NOMO-1 treated with DMSO at 0.1 percent for 48 hours (cell line): ENCODE measurements around the gene GPR153.
"Not testable (repeated sequence)": the region's sequence is repeated elsewhere in the genome, so short reads cannot be mapped to it uniquely, and the experiment has no call there.

ENCODE experiments used
- DNase-seq: peaks from one replicate; lab custom pipeline; 2025; ENCODE audit not compliant: unreplicated experiment; lab: John Stamatoyannopoulos, UW

GPR153 gene

DNA sequence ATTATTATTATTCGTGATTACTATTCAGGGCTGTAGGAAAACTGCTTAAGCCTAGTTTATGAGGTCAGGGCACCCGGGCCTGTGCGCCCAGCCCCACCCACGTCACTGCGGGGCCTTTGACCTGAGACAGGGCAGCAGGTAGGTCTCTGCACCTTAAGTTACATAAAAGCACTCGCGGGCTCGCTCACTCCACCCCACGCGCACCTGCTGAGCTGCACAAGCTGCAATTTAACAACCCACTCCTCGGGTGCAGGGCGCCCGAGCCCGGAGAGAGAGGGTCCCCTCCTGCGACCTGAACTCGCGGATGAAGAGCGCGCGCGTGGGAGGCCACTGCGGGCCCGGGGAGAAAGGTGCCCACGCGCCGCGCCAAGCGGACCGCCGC lies 25.6 kb downstream of the GPR153 start:
- DNase-seq = no peak

DNA sequence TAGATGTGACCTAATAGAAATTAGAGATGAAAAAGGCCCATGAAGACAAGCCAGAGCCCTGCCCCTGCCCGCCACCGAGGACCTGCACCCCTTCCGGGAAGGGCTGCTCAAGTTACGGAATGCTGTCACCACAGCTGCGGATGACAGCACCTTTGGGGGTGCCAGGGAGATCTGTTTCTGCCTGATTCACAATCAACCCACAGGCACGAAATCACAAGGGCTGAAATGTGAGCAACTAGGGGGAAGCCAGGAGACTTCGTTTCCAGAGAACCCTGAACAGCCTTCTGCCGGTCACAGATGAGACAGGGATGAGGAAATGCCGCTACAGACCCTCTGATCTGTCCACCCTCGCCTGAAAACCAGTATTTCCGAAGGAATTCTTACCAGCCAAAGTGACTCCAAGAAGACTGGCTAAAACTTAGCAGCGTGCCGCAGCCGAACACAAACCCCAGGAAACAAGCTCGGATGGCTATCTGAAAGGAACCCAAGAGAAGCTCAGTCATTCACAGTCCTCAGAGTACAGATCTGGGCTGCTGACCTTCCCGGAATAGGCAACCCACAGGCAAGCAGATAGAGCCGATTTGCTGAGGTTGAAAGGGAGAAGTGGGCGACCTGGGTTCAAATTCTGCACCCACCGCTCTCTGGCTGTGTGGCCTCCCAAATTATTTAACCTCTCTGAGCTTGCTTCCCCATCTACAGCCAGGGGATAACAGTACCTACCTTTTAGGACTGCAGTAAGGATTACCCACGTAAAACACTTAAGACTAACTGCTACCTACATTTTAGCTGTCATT lies 26.2 kb downstream of the GPR153 start:
- no peak for DNase-seq

DNA sequence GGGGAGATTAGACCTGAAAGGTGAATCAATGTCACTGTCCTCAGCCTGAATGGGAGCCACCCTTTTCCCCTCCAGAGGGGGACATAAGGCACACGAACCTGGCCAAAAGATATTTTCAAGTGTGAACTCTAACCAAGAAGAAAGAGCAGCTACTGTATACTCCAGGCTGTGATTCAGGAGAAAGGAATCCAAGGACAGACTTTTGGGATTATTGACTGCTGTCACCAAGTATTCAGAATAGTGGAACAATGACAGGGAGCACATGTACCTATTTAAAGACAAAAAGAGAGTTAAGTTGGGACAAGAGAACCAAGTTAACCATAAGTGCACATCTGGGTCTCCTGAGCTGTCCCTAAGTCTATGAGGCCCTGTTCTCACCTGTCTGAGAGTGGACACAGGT lies 27.5 kb downstream of the GPR153 start:
- no peak for DNase-seq

DNA sequence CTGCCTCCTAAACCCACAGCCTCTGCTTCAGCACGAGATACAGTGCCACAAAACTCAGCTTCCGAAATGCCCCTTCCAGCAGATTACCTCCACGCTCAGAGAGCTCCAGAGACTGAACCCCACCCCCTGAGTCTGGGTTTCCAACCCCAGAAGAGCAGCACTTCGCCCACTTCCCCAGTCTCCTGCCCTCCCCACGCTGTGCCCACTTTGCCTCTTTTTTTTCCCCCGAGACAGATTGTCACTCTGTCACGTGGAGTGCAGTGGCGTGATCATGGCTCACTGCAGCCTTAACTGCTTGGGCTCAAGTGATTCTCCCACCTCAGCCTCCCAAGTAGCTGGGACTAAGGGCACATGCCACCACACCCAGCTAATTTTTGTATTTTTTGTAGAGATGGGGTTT lies 35.2 kb downstream of the GPR153 start:
- DNase-seq = no peak

DNA sequence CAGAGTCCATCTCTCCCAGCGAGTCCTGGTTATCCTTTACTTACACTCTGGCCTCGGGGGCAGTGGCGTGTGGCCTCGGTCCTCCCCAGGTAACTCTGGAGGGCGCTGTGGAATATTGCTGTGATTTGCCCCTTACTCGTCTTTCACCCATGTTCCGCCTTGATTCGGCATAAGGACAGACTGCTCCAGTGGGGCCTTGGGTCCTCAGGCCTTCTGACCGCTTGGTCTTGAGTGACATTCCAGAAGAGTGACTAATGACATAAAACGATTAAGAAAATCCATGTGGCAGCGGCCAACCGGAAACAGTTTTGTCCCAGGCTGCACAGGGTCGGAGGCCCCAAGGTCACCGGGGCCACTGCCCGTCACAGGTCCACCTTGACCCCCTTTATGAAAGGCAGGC lies 36.2 kb downstream of the GPR153 start:
- DNase-seq = no peak

DNA sequence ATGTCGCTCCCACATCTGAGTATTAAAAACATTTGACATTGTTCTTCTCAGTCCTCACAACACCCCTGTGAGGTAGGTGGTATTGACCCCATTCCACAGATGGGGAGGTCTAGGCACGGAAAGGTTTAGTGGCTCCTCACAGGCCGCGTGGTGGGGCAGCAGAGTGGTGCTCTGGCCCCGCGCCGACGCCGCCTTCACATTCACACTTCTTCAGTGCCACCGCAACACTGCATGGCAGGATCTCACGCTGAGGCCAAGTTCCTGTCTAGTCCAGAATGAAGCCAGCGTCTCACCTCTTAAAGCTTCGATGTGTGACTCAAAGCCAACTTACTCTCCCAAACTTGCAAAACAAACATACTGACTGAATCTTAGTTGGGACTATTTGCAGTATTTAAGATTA lies 37.3 kb downstream of the GPR153 start:
- no peak for DNase-seq

DNA sequence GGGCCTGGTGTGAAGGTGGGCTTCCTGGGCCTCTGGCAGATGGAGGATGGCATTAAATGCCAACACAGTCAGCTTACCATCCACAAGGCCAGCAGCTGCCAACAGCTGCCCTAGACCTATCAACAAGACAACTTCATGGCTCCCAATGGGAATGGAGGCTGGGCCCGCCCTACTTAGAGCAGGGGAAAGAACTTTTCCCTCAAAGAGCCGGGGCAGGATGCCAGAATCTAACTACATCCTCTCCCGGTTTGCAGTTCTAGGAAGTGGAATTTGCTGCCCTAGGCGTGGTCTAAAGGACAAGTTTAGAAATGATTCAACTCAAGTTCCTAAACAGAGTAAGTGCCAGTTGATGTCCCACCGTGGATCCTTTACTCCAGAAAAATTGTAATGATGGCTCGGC lies 38.3 kb downstream of the GPR153 start:
- DNase-seq = no peak

DNA sequence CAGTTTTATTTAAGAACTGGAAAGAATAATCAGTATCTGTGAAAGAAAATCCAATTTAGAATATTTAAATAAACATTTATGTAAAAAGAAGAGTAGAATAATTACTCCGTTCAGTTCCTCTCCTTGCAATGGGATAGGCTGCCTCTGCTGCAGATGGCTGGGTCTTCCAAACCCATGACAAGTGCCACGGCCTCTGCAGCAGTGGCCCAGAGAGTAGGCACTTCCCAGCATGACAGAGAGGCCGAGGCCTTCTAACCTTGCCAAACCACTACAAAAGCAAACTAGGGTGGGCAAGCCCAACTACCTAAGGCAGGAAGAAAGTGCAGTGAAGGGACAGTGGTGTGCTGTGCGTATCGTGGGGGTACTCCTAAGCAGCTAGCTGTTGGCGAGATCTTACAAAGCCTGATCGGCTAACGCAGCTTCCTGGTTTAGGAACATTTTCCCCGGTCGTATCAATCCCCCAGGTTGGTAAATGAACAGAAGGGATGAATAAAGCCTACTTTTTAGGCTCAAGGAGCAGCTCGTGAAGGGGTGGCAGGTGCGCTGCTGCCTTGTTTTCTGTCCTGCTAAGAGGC lies 39.6 kb downstream of the GPR153 start:
- no peak for DNase-seq

DNA sequence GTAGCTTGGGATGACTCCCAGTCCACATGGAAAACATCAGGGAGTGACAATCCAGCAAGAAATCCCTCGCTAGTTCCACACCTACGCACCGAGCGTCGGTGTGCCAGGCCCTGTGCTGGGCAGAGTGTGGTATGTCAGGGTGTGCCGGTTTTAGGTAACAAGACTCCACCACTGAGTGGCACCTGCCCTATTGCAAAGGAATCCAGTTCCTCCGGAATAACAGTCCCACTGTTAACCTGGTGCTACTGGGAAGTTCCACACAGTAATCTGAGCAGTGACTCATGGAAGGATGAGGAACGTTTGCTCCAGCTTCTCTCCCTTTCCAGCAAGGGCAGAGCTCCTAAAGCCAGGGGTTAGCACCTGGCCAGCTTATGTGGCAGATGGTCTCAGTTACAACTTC lies 40.7 kb downstream of the GPR153 start:
- DNase-seq = no peak

DNA sequence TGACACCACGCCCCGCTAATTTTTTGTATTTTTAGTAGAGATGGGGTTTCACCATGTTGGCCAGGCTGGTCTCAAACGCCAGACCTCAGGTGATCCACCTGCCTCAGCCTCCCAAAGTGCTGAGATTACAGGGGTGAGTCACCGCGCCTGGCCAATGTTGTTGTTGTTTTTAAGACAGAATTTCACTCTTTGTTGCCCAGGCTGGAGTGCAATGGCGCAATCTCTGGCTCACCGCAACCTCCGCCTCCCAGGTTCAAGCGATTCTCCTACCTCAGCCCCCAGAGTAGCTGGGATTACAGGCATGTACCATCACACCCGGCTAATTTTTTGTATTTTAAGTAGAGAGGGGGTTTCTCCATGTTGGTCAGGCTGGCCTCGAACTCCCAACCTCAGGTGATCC lies 41.3 kb downstream of the GPR153 start:
- not testable (repeated sequence) for DNase-seq

DNA sequence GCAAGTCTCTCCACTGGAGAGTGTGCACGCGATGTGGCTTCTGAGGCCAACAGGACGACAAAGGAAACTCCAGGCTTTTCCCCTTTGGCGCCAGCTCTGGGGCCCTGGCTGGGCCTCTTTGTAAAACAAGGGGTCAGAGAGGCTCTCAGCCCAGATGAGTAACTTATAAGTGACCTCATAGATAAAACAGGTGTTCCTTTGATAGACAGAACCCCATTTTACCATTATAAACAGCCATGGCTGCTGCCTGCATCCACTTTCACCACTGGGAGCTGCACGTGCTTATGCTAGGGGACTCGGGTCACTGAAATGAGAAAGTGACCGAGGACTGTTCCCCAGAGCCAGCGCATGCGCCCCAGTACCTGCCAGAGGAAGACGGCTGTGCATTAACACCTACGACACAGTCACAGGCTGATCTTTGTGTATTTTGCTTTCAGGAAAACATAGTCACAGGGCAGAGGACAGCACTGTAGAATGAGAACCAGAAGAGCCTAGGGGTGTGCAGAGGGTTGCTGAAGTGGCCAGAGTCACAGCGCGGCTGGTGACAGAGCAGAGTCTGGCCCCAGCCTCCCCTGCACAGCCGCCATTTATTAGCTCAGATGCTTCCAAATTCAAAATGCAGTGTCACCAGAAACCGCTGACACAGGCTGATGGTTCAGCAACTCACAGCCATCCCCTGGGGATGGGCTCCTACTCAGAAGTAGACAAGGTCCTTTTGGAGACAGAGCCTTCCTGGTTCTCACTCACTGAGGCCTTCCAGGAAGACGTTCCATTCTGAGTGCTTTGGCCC lies 42.3 kb downstream of the GPR153 start:
- no peak for DNase-seq

DNA sequence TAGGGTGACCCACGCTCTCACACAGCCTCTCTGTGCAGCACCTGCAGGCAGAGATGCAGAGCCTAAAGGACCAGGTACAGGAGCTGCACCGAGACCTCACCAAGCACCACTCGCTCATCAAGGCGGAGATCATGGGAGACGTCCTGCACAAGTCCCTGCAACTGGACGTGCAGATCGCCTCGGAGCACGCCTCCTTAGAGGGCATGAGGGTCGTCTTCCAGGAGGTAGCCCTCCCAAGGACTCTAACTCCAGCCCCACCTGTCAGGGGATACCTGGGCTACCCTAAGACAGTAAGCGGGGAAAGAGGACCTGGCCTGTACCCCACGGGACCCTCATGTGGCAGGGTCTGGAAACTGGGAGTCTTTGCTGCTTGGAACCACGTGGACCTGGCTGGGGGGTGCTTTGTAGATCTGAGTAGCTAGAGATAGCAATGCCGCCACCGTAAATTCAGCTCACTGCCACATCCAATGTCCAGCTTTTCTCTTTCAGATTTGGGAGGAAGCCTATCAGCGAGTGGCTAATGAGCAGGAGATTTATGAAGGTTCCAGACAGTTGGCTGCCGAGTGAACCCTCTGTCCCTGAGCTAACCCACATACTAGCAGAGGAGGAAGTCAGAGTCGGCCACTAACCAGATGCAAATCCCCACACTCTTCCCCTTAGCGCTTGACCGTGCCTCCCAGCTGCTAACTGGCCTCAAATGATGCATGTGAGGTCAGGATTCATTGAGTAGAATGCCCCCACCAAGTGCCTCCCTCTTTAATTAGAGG lies 48.5 kb downstream of the GPR153 start:
- peak; percentile 42 for DNase-seq

DNA sequence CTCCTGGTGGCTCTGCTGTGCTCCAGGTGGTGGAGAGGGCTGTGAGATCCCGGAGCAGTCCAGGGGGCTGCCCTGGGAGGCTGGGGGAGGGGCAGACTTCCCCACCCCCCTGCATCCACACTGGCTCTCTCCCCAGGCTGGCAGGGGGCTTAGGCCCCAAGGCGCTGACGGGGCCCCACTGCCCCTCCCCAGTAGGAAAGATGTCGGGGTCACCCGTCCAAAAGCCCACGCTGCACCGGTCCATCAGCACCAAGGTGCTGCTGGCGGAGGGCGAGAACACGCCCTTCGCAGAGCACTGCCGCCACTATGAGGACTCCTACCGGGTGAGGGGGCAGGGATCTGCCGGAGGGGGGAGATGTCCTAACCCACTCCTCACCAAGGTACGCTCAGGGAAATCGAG lies 49.2 kb downstream of the GPR153 start:
- DNase-seq = no peak

DNA sequence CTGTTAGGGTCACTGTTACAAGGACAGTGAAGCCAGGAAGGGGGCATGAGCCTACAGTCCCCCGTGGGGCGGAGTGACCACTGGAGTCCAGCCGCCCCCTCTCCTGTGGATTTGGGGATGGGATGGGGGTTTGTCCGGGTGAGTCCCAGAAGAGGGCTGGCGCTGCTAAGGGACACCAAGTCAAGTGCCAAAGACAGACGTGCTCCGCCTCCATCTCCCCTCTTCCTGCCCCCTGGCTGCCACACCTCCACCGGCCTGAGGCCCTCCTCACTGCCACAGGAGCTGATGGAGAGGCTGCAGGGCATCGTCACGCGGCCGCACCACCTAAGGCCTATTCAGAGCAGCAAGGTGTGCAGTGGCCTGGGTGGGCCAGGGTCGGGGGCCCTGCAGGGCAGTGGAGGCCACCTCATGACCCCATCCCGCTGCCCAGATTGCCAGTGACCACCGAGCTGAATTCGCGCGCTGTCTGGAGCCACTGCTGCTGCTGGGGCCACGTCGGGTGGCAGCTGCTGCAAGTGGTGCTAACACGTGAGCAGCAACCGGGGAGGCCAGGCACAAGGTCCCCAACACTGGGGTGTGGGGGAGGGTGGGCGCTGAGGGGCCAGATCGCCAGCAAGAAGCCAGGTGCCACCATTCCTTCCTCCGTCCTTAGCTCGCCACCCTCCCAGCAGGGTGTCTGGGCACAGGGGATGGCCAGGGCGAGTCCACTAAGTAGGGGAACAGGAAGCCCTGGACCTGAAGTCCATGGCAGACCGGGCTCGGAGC lies 50.1 kb downstream of the GPR153 start:
- no peak for DNase-seq

DNA sequence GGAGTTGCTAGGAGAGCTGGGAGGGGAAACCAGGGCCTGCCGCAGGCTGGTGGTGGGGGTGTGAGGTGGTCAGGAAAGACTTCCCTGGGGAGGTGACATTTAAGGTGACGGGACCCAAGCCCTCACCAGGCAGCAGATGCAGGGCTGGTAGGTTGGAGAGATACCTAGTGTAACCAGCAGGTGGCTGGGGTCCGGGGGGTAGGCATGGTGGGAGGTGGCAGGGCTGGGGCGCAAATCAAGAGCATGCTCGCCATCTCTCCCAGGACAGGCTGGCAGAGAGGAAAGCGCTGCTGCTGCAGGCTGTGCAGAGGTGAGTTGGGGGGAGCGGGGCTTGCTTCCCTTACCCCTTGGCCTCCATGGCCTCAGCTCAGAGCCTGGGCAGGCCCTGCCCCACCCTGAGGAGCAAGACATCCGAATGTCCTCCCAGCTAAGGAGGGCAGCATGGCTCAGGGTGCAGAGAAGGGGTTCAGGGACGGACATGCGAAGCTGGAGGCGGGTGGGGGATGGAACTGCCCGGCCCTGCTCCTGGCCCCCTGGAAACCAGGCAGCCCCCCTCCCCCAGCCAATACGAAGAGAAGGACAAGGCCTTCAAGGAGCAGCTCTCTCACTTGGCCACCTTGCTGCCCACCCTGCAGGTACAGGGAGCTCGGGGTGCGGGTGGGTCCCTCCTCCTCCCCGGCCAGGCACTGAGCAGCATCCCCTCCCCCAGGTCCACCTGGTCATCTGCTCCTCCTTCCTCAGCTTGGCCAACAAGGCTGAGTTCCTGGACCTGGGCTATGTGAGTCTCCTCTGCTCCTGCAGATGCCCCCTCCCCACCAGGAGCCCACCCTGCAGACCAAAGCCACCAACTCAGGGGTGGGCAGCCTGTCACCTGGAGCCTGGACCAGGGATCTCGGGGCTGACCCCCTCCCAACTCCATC lies 51.0 kb downstream of the GPR153 start:
- DNase-seq = no peak

DNA sequence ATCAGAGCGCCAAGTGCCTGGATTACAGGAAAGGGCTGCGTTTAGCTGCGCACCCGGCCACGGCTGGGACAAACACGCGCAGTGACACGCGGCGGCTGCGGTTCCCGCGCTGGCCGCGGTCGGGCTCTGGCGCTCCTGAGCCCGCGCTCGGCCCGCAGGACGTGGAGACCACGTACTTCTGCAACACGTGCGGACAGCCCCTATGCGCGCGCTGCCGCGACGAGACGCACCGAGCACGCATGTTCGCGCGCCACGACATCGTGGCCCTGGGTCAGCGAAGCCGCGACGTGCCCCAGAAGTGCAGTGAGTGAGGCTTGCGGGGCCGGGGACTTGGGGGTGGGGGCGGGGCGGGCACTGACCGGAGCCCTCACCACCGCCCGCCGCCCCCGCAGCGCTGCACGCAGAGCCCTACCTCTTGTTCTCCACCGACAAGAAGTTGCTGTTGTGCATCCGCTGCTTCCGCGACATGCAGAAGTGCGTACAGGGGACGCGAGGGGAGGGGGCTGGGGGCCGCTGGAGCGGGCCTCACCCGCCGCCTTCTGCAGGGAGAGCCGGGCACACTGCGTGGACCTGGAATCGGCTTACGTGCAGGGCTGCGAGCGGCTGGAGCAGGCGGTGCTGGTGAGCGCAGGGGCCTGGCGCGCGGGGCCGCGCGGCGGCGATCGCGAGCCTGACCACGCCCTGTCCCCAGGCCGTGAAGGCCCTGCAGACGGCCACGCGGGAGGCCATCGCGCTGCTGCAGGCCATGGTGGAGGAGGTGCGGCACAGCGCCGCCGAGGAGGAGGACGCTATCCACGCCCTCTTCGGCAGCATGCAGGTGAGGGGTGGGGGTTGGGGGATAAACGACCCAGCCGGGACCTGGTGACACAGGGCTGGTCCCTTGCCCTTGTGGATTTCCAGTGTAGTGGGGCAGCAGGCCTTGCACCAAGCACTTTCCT lies 51.9 kb downstream of the GPR153 start:
- DNase-seq = peak; percentile 55

DNA sequence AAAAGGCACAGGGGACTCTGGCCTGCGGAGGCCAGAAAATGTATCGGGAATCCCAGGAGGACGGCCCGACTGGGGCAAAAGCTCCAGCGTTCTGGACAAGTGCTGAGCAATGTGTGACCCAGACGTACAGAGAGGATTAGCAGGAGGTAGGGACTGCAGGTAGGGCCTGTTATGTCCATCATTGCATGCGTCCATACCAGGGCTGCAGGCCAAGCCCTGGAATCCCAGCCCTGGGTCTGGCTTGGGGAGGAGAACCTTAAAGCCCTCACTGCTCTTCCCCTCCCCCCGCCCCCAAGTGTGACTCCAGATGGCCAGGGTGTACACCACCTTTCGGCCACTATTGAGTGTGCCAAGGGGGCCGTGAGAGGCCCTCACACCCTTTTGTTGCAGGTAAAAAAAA lies 53.0 kb downstream of the GPR153 start:
- DNase-seq = no peak

DNA sequence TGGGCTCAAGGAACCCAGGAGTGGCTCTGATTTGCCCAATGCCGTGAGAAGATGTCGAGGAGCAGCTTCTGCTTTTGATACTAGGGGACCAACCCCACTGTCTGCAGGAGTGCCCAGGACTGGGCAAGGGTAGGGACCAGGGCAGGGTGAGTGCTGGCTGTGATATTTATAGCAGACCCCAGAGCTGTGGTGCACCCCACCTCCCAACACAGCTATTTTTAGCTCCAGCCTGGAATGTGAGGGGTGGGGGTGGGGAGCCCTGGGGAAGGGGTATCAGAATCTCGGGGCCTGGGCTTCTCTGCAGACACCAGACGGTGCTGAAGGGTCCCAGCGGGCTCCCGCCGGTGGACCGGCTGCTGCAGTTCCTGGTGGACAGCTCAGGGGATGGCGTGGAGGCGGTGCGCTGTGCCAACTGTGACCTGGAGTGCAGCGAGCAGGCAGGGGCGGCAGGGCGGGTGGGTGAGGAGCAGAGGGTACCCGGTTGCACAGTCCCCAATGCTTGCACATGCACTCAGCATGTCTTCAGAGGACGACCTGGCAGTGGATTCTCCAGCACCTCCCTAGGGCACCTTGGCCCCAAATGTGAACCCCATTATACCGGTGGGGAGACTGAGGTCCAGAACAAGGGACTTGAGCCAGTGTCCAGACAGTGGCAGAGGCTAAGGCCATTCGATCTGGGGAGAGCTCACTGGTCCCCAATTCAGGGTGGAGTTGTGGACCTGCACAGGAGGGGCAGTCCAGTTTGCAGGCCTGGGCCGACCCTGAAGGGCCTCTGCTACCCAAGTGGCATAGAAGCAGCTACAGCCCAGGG lies 53.6 kb downstream of the GPR153 start:
- DNase-seq = no peak
